ENCODE data around the gene VSTM2L.

DNA sequence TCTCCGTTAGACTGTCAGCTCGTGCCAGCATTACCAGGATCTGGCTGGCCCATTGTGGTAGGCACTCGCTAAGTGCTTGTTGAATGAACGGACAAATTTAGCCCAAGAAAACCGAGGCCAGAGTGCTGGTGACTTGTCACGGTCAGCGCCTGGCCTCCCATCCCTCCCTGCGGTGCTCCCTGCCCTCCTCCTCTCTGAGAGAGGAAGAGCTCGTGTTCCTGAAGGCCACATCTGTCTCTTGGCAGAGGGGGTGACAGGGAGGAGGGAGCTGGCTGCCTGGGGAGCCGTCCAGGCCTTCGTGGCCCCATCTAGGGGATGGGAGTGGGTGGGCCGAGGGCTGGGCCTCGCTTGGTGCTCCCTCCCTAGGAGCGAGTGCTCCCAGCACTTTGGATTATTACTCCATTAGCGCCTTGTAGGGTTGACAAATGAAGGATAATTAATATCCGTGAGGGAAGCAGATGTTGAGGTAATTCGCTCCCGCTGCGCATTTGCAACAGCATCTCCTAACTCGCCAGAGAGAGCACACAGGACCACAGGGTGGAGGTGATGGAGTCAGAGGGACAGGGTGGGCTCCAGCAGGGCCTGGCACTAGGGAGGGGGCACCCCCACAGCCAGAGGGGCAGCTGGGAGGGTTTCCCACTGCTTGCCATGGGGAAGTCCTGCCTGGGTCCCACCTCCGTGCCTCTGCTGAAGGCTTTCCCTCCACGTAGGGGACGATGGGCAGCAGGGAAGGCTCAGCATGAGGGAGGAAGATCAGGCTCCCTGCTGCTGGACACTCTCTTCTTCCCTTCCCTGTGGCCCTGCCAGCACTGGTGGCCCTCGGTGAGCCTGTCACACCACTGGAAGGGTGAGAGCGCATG is 37.0 kb downstream of the VSTM2L start:
- TF ChIP-seq POLR2AphosphoS5 (IDR thresholded peaks at IDR 0.05; ENCODE audit: low read depth, low read length) (no peak), TAF1 (IDR thresholded peaks at IDR 0.05; ENCODE audit: borderline replicate concordance, low read depth, low read length) (no peak)

All from GM12892 (cell line).